IPS DF 4.7 (cell line): ENCODE measurements around the gene GJD3.

ENCODE experiments used
- DNase-seq: peaks from one replicate; pipeline ENCODE4 v3.0.0-alpha.2; 2013; ENCODE audit warnings: low spot score; ENCODE audit errors: extremely low read depth

Gene GJD3

DNA sequence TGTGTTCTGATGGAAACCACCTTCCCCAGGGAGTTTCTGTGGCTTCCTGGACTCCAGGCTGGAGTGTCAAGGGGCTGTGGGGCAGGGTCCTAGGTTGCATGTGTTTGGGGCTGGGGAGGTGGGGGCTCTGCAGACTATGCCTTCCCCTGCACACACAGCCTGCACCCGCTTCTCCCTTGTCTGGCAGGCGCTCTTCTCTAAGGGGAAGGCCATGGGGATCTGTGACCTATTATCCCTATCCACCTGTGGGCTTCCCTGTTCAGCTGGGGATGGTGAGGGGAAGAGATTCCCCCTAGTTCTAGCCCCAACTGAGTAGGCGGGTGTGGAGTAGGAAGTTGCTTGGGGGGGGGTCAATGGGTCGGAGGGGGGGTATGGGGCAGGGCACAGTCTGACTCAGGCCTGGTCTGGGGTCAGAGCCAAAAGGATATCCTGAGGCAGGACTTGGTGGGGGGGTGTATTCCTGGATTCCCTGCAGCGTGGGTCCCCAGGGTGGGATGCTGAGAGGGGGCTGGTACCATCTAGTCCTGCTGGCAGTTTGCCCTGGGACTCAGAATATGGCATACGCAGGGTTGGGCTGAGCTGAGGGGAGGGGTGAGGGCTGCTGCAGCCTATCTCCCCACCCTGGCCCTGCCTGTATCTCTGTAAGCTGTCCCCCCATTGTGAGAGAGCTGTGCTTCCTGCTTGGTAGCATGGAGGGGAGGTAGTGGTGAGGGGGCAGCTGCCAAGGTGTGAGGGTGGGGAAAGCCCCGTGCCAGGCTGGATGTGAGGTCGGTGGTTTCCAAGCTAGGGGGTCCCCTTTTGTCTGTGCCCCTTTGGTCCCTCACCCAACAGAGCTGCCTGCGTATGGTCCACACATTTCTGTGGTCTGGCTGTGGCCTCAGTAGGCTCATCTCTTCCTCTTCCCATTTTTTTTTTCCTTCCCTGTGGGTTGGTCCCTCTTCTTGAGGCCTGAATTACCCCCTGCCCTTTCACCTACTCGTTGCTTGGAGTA is 40.9 kb downstream of the GJD3 start:
- DNase-seq: no peak

DNA sequence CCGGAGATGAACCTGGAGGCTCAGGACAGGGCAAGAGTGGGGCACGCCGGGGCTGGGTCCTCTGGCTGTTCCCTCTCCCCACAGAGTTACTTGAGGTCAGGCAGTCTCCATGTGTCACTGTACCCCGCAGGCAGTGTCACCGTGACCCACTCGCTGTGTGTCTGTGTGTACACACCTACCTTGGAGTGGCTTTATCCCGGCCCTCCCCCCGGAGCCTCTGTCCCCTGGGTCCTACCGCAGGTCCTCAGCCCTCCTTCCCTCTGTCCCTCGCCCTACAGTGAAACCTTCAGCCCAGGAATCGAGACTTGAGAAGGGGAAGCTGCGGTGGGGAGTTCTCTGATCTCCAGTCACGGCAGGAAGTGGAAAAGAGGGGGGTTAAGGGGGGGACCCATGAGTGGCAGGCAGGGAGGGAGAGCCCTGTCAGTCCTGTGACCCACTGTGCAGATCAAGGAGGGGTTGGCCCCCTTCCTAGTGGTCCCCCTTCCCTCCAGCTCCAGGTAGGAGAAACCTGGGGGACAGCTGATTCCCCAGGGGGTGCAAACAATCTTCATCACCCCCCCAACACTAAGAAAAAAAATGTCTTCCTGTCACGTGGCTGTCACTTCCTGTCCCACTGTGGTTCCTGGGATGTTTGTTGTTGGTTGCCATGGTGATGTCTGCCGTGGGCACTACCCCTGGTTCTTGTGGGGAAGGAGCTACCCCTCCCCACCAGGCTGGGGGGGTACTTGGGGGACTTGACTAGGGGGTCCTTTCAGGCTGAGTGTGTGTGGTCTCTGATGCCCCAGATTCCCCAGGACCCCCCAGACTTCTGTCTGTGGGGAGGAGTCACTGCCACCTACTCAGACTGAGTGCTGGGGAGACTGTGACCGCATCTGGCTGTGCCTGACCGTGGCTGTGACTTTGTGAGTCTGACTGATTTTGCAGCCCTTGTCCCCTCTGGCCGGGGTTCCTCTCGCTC is 41.9 kb downstream of the GJD3 start:
- DNase-seq: no peak

DNA sequence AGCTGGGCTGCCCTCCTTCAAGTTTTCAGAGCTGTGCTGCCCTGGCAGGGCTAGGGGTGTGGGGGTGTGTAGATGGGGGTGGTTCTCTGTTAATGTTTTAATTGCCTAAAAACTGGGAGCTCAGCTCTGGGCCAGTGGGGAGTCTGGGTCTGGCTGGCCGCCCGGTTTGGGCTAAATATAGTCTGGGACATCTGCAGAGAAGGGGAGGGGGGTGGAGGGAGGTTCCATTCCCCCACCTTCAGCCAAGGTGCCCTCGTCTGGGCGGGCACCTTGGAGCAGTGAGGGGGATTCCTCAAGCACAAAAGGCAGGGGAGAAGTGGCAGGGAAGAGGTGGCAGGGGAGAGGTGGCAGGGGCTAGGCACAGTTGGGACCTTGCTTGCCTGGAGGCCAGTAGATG is 42.6 kb downstream of the GJD3 start:
- DNase-seq: no peak

DNA sequence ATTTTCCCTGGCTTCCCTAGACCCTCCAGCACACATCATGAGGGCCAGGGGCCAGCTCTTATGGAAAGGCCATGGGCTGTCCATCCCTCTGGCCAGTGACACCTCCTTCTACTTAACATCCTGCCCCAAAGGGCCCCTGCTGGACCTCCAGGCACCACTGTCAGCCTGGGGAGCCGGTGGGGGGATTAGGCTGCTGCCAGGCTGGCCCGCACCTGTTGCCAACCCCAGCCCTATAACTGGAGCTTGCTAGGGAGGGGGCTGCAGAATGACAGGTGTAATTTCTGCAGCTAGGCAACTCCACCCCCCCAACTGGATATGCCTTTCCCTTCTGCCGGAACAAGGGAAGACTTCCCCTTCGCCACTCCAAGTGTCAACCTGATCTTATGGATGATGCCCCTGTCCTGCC is 43.0 kb downstream of the GJD3 start:
- no peak for DNase-seq

DNA sequence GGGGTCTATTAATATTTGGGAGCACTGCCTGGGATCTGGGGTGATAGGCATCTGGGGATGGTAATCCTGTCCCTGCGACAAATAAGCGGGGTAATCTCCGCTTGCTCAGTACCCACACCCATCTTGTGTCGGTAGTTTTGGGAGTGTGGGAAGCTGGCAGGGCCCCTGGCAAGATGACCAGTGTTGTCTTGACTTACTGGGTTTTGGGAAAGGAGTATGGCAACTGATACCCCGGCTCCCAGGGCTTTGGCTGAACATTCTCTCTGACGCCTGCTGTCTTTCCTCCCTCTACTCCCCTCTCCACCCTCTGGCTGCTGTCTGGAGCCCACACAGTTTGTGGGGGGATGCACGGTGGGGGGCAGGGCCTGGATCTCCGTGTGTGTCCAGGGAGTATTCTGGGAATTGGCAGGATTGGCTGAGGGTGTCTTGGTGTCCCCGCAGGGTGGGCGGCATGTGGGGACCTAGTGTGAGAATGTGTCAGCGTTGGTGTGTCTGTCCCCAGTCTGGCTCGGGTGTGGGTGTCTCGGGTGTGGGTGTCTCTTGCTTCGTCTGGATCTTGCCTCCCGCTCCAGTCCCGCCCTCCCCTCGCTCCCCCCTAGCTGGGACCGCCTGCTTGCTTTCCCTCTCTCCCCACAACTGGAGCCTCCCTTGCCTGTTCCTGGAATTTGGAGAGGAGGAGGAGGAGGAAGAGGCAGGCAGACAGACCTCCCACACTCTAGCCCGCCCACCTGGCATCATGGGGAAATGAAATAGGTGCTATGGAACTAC is 43.6 kb downstream of the GJD3 start:
- no peak for DNase-seq

DNA sequence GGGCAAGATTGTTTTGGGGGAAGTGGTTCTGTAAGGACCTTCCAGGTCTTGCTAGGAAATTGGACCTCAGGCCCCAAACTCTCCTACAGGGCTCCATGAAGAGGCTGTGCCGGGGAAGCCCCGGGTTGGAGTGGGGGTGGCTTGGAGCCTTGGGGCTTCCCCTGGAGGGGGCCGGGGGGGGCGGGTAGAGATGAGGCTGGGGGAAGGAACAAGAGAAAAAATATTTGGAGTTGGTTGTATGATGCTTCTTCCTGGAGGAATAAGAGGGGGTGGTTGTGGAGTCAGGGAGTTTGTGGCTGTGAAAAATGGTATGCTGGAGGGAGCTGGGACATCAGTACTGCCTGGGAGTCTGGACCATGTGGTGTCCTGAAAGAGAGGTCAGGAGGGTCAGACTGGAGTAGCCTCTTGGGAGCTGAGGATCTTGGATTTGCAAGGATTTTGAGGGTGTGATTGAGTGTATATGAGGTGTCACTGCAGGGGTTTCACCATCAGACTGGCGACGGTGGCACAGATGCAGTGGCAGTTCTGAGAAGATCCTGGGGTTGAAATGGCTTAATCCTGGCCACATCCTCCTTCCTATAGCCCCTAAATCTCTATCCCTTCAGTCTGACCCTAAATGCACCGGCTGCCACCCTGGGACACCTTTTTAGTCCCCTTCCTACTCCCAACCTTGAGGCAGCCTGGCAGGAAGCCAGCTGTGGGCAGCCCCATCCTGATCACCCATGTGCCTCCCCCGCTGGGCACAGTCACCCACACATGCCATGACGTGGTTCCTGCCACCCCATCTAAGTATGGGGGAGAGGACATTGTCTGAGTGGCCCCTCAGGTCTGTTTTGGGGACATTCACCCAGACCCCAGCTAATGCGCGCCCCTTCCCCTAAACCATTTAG is 44.6 kb downstream of the GJD3 start:
- no peak for DNase-seq

DNA sequence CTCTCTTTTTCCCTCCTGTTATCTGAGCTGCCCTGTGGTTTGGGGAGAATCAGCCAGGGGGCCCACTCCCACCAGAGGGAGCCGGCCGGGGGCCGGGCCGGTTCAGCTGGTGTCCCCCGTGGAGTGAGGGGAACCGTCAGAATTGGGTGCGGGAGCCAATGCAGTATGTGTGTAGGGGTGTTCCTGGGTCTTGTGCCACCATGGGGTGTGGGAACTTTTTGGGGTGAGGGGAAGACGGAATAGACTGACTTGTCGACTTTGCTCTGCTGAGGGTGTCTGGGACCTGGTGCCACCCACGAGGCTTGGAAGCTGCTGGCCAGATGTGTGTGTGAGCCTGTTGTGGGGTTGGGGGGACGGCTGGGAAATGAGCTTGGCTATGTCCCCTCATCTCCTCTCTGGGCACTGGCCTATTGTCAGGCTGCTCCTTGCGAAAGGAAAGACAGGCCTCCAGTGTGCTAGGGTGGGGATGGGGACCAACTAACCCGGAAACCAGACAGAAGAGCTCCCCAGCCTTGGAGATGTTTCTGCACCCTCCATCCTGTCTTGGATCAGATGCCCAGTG is 45.6 kb downstream of the GJD3 start:
- no peak for DNase-seq

DNA sequence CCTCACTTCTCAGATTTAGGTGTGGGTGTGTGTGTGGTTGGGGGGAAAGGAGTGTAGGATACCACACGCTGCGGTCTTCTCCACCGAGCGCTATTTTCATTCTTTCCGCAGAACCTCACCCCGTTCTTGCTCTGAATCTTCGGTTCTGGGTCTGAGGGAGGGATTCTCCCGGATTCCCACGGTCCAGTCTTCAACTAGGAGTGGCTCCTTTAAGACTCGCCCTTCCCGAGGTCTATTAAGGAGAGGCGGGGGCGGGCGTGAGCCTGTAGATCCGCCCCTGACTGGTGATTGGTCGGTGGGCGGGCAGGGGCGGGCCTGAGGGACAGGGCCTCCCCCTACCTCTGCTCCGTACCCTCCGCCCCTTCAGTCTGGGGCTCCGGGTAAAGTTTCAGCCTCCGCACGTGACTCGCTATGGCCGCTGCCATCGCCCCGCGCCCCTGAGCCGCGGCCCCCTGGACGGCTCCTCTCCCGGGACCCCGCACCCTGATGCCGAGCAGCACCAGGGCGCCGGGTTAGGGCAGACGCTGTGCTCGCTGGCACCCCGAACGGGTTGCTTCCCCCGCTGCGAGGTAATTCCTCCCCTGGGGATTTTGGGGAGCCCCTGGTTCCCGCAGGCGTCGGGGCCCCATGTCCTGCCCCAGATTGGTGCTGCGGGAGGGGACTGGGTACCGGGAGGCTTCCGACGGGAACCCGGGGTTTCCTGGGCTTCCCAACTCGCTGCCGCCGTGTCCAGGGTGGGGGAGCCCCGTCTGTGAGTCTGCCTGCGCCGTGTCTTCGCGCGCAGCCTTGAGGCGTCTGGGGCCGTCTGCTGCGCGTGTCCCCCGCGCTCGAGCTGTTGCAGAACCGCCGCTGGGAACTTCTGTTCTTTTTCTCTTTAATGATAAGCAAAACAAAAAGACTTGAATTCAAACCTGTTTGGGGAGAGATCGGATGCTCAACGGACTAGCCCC is 46.4 kb downstream of the GJD3 start:
- DNase-seq: no peak

DNA sequence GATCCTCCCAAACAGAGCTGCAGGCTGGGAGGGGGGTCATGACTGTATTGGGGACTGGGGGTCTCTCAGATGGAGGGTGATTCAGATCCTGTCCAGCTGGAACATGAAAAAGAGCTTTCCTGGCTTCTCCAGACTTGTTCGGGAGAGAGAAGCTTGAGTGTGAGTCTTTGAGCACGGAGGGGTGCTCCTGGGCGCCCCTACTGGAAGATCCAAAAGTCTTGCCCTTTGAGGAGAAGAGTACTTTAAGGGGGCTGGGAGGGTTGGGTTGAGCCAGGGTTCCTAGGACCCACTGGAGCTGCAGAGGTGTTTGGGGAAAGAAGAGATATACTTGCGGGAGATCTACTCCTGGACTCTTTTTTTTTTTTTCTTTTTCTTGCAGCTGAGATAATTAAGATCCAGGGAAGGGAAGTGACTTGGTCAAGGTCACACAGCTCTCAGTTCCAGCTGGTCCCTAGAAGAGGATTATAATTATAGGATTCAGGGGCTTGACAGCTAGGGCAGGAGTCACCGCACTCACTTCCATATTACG is 47.1 kb downstream of the GJD3 start:
- no peak for DNase-seq

DNA sequence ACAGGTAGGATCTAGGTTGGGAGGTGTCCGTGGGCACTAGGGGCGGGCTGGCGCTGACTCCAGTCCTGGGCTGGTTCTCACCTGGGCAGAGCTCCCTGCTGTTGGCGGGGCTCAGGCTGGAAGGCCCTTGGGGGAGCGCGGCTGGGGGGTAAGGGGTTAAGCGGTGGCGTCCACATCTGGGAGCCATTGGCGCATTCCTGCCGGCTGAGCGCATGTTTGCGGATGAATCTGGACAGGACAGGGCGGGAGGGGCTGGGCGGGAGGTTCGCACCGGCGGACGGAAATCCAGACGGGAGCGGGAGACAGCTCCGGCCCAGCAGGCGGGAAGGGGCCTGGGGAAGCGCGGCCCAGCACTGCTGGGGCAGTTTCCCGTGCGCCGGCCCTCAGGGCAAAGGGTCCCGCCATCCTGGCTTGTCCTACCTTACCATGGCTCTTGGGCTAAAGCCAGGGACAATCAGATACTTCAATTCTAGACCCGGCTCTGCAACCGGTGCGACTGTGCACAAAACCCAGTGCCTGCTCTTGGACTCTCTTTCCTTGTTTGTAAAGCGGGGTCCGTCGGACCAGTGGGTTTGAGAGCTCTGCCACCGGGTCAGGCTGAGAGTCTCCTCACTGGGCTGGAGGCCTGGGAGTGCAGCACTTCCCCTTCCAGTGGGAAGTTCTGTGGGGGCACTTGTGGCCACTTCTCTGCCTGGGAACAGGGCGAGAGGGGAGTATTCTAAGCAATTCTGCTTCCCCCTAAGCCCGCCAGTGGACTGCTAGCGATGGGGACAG is 47.8 kb downstream of the GJD3 start:
- DNase-seq: no peak

DNA sequence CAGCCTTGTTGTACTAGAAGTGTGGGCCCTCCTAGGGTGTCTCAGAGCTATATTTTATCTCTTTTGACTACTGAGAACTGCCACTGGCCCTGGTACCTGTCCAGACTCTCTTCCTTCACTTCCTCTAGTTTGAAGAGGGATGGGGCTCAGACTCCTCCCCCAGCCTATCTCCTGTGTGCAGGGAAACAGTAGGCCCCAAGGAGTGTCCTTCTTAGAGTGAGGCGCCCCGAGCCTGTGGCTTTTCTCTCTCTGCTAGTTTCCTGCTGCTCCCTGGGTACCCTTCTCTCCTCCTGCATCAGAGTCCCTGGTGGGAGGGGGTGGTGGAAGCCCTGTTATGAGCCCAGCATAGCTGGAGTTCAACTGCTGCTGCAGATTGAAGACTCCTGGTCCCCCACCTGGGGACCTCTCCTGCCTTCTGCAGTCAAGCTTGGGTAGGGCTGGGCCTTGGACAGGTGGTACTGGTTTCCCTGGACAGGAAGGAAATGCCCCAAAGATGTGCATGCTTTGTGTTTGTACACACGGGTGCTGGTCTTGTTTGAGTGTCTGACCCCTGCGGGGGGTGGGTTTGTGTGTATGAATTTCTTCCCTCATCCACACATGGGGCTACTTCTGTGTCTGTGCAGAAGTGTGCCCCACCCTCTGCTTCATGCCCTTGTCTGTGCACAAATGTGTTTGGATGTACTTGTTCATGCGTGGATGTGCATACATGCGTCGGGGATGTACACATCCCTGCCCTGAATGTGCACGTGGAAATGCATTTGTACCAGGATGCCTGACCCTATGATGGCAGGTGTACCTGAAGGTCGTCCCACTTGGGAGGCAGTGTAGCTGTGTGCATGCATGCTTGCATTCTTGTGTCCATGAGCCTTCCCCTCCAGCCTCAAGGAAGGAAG is 48.6 kb downstream of the GJD3 start:
- DNase-seq: no peak

DNA sequence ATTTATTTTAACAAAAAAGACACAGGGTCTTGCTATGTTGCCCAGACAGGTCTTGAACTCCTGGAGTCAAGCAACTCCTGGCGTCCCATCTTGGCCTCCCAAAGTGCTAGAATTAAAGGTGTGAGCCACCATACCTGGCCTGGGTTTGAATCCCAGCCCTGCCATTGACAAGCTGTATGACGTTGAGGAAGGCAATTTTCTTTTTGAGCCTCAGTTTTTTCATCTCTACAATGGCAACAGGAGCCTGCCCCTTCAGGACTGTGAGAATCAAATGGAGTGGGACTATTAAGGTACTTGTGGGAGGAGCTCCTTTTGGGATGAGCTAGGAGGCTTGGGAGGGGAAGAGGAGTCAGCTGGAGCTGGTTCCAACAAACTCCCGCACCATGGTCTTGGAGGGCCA is 49.3 kb downstream of the GJD3 start:
- no peak for DNase-seq

DNA sequence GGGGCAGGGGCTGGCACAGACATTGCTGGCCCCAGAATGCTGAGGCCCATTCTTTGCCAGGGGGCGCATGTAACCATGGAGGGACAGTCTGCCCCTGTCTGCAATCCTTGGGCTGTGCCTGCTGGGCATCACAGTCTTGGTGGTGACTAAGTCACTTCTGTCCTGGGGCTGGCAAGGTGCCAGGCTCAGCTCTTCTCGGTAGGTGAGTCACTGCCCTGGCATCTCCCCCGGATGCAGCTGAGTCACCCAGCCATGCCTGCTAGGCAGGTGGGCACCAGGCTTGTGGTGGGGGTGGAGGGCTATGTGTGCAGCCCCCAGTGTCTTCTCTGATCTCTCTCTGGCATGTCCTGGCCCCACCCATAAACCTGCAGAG is 50.0 kb downstream of the GJD3 start:
- DNase-seq: no peak

DNA sequence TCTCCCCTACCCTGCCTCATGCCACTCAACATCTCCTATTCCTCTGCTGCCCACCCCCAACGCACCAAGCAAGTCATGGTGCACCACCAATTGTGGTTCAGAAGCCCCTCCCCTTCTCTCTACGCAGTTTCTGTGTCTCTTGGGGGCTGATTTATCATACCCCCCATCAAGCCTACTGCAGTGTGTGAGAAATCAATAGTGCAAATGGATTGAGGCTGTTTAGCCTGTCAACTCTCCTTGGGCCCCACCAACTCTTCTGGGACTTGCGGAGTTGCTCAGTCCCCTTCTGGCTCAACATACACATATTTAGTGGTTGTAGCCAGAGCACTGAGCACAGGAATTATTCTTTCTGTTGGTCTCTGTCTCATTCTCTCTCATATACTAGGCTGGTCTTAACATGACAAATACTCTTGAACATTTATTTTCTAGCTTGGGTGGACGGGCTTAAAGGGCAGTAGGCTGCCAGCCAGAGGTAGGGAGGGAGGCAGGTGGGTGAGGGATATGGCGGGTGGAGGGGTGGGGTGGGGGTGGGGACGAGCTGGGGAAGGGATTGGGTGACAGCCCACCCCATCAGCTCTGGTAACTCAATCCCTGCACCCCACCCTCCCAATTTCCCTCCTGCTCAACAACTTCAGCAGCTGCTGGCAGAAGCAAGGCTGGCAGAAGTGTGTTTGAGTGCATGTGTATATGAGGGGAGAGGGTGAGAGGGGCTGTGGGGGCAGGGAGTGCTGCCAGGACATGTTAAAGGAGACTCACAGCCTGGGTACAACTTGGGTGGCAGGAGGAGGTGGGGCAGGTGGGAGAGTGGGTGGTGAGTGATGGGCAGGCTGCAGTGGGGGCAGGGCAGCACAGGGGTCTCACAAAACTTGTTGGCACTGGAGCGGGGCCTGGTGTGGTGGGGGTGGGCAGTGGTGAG is 50.6 kb downstream of the GJD3 start:
- DNase-seq: no peak
